Measurements from ENCODE around the gene ITGA11. TPM values are rescaled to one million over a fixed set of nuclear protein-coding genes. Genes with fewer than 3 reads are reported as not detected.

The ITGA11 gene
- total and polyA plus RNA-seq, 2 of the 13 experiments (the other 11 are each of a cell fraction or from before 2014, with no cell fraction given) = not detected

- no peak for TF ChIP-seq THAP9 (CRISPR knock-in tag; IDR thresholded peaks at IDR 0.05; ENCODE audit: borderline replicate concordance)
- no peak for TF ChIP-seq ZNF230 (CRISPR knock-in tag; IDR thresholded peaks at IDR 0.05)
- TF ChIP-seq TERF1 (CRISPR knock-in tag; IDR thresholded peaks at IDR 0.05) = no peak
- TF ChIP-seq MAX (IDR thresholded peaks at IDR 0.05) = 0 out of 2 replicates have a peak, but pooled peaks have one; percentile 24
- no peak for TF ChIP-seq TRAFD1 (CRISPR knock-in tag; IDR thresholded peaks at IDR 0.05; ENCODE audit: borderline replicate concordance)
- no peak for TF ChIP-seq ZNF557 (CRISPR knock-in tag; IDR thresholded peaks at IDR 0.05)
- TF ChIP-seq ZNF343 (CRISPR knock-in tag; IDR thresholded peaks at IDR 0.05) = no peak
- TF ChIP-seq FOXP1 (IDR thresholded peaks at IDR 0.05) = peak; percentile 72
- TF ChIP-seq FOXP1 (CRISPR knock-in tag; IDR thresholded peaks at IDR 0.05) = peak; percentile 95
- TF ChIP-seq BCL6 (CRISPR knock-in tag; IDR thresholded peaks at IDR 0.05) = peak; percentile 52; the same call in 1 of the 2 replicates
- no peak for TF ChIP-seq GATA4 (IDR thresholded peaks at IDR 0.05; ENCODE audit: borderline replicate concordance, low read depth)
- no peak for TF ChIP-seq E2F1 (CRISPR knock-in tag; IDR thresholded peaks at IDR 0.05)
- no peak for TF ChIP-seq SMAD9 (CRISPR knock-in tag; IDR thresholded peaks at IDR 0.05)
- TF ChIP-seq ZNF878 (CRISPR knock-in tag; IDR thresholded peaks at IDR 0.05) = no peak
- TF ChIP-seq BCL3 (CRISPR knock-in tag; IDR thresholded peaks at IDR 0.05) = no peak
- TF ChIP-seq ZNF138 (CRISPR knock-in tag; IDR thresholded peaks at IDR 0.05; ENCODE audit: low read depth) = no peak
- TF ChIP-seq MXD4 (CRISPR knock-in tag; IDR thresholded peaks at IDR 0.05) = no peak
- no peak for TF ChIP-seq ONECUT2 (CRISPR knock-in tag; IDR thresholded peaks at IDR 0.05)
- TF ChIP-seq SSRP1 (CRISPR knock-in tag; IDR thresholded peaks at IDR 0.05) = 0 out of 2 replicates have a peak, but pooled peaks have one; percentile 44
- TF ChIP-seq HES4 (CRISPR knock-in tag; IDR thresholded peaks at IDR 0.05; ENCODE audit: borderline replicate concordance) = no peak
- TF ChIP-seq MLX (CRISPR knock-in tag; IDR thresholded peaks at IDR 0.05) = no peak
- TF ChIP-seq NFKBIZ (CRISPR knock-in tag; IDR thresholded peaks at IDR 0.05) = no peak
Observed at GRCh38 chr15:68275165-68275746, 156.7 kb downstream of the ITGA11 start (continued).
